GM12878 (cell line): ENCODE results near the gene TCF12. TPM values are rescaled to one million over a fixed set of nuclear protein-coding genes. Genes with fewer than 3 reads are reported as not detected.

Experiments used
- ATAC-seq: fragments of 200-7000 bp; cut with Tn5 transposase; 3 replicates; pipeline ENCODE4 v1.9.1; 2020; ENCODE audit warnings: mild to moderate bottlenecking, moderate library complexity
- BruUV-seq: library from RNA; stranded (reverse); fragments of 400-500 nt; replicated peaks from 2 replicates; lab custom pipeline; 2021; lab: Mats Ljungman, UMichigan
- CTCF ChIA-PET: fragments of 300-600 bp; sonication (Branson Sonifier 250); formaldehyde crosslinking; extraction: SDS; loops from one replicate; lab custom pipeline; 2021; ENCODE audit warnings: inconsistent platforms; lab: Yijun Ruan, JAX
- POLR2A ChIA-PET: fragments of 350-600 bp; formaldehyde crosslinking; extraction: SDS; loops from one replicate; lab custom pipeline; 2021; ENCODE audit warnings: inconsistent platforms; lab: Charles Lee
- RAD21 ChIA-PET: fragments of 300-600 bp; sonication (Branson Sonifier 250); formaldehyde crosslinking; loops from one replicate; lab custom pipeline; 2023; ENCODE audit warnings: antibody characterized with exemption; ENCODE audit not compliant: unreplicated experiment; lab: Charles Lee
- SMC1A ChIA-PET: fragments of 300-600 bp; sonication (Branson Sonifier 250); formaldehyde crosslinking; loops from one replicate; lab custom pipeline; 2023; ENCODE audit not compliant: unreplicated experiment, uncharacterized antibody; lab: Charles Lee
- DNase-seq: peaks from one replicate; pipeline ENCODE4 v3.0.0-alpha.2; 2011; ENCODE audit warnings: low read depth, low spot score
- FAIRE-seq: peaks from 3 replicates; lab custom pipeline; 2011; peaks lifted over from hg19 to GRCh38; lab: Jason Lieb, UNC
- H2AFZ ChIP-seq: 2 replicates; pipeline ENCODE4 v1.6.0; 2011; ENCODE audit warnings: low read depth, low read length, control low read depth; ENCODE audit not compliant: control insufficient read depth
- H3K27ac ChIP-seq: 2 replicates; pipeline ENCODE4 v1.5.1; 2011; ENCODE audit warnings: control low read depth; ENCODE audit not compliant: control insufficient read depth, insufficient read depth
- H3K27me3 ChIP-seq, 2 experiments: replicated peaks in 1 of 2; 2 replicates each; pipeline versions ENCODE4 v1.6.0 to v1.6.1; 2011; ENCODE audit warnings: low read length in 1 of 2; ENCODE audit not compliant: control insufficient read depth in 2 of 2, insufficient read depth in 2 of 2
- H3K36me3 ChIP-seq, 2 experiments: 2 replicates each; pipeline ENCODE4 v1.5.1; 2011; ENCODE audit warnings: low read length in 1 of 2; ENCODE audit not compliant: control insufficient read depth in 2 of 2, insufficient read depth in 2 of 2
- H3K4me1 ChIP-seq: 2 replicates; pipeline ENCODE4 v1.6.1; 2011; ENCODE audit warnings: mild to moderate bottlenecking, low read length, moderate library complexity, mixed read lengths; ENCODE audit not compliant: control insufficient read depth, insufficient read depth
- H3K4me2 ChIP-seq: 2 replicates; pipeline ENCODE4 v1.6.0; 2011; ENCODE audit warnings: control low read depth; ENCODE audit not compliant: control insufficient read depth, insufficient read depth
- H3K4me3 ChIP-seq: fragments of 200-600 bp; sonication (generic); 2 replicates; pipeline ENCODE4 v1.5.1; 2016
- H3K79me2 ChIP-seq: 2 replicates; pipeline ENCODE4 v1.6.0; 2011; ENCODE audit warnings: low read length; ENCODE audit not compliant: control insufficient read depth, insufficient read depth
- H3K9ac ChIP-seq: 2 replicates; pipeline ENCODE4 v1.8.0; 2011; ENCODE audit warnings: low read length, control low read depth, mixed read lengths; ENCODE audit not compliant: control insufficient read depth, insufficient read depth
- H3K9me3 ChIP-seq: replicated peaks from 3 replicates; pipeline ENCODE4 v1.5.1; 2011; ENCODE audit warnings: mild to moderate bottlenecking, low read length; ENCODE audit not compliant: control insufficient read depth, insufficient read depth
- H4K20me1 ChIP-seq: 2 replicates; pipeline ENCODE4 v1.6.0; 2011; ENCODE audit not compliant: control insufficient read depth, insufficient read depth
- EED ChIP-seq: sonication (generic); IDR thresholded peaks from 2 replicates; pipeline ENCODE4 v1.6.1; 2016; ENCODE audit warnings: antibody characterized with exemption, low read depth
- MTA2 ChIP-seq: fragments of 450-650 bp; IDR thresholded peaks from 2 replicates; pipeline ENCODE4 v1.6.1; 2016; ENCODE audit warnings: low read depth, mild to moderate bottlenecking, moderate library complexity
- MYC ChIP-seq: IDR thresholded peaks from 2 replicates; pipeline ENCODE4 v1.6.1; 2011; ENCODE audit warnings: mild to moderate bottlenecking, low read length, moderate library complexity, inconsistent platforms; ENCODE audit not compliant: insufficient read depth, insufficient replicate concordance, insufficient read length, severe bottlenecking
- SPI1 ChIP-seq: IDR thresholded peaks from 2 replicates; pipeline ENCODE4 v1.6.1; 2011; ENCODE audit warnings: low read depth, mild to moderate bottlenecking, low read length, moderate library complexity, borderline replicate concordance; ENCODE audit not compliant: insufficient read depth
- SREBF2 ChIP-seq: IDR thresholded peaks from 2 replicates; pipeline ENCODE4 v1.6.1; 2012; ENCODE audit warnings: mild to moderate bottlenecking, low read length
- SRF ChIP-seq, 2 experiments: IDR thresholded peaks; 2 replicates each; pipeline ENCODE4 v1.6.1; 2011; ENCODE audit warnings: low read depth in 2 of 2, low read length in 2 of 2, mild to moderate bottlenecking in 1 of 2, moderate library complexity in 1 of 2
- SUPT20H ChIP-seq: IDR thresholded peaks from 2 replicates; pipeline ENCODE4 v1.6.1; 2011; ENCODE audit warnings: low read depth, mild to moderate bottlenecking, low read length, moderate library complexity, borderline replicate concordance; ENCODE audit not compliant: control insufficient read depth
- YBX1 ChIP-seq: fragments of 450-650 bp; IDR thresholded peaks from 2 replicates; pipeline ENCODE4 v1.6.1; 2016; ENCODE audit warnings: antibody characterized with exemption
- ZBED1 ChIP-seq: IDR thresholded peaks from 2 replicates; pipeline ENCODE4 v1.6.1; 2016; ENCODE audit warnings: borderline replicate concordance
- ZNF217 ChIP-seq: fragments of 450-650 bp; IDR thresholded peaks from 2 replicates; pipeline ENCODE4 v1.6.1; 2017; ENCODE audit warnings: antibody characterized with exemption, mild to moderate bottlenecking
- WGBS: methylation state at CpG from one replicate; pipeline ENCODE4 v1.1.6; 2016; ENCODE audit warnings: low lambda C conversion rate; ENCODE audit not compliant: insufficient replicate concordance, insufficient coverage; ENCODE audit errors: missing lambda C conversion rate; 5-methylcytosine and 5-hydroxymethylcytosine counted together
- in situ Hi-C: fragments of 300-500 bp; cut with MboI; formaldehyde crosslinking; loops from 9 replicates; pipeline ENCODE4 v1.14.3; 2018; ENCODE audit warnings: mixed read lengths
- intact Hi-C: fragments of 100-400 bp; cut with micrococcal nuclease; formaldehyde crosslinking; loops from one replicate; pipeline ENCODE4 v1.14.2; 2022; ENCODE audit not compliant: unreplicated experiment
- polyA plus RNA-seq, 11 experiments: library from polyadenylated mRNA; depleted of rRNA in 4 of 11; unstranded in 6 of 11; stranded (reverse) in 5 of 11; fragments of >200 nt; fragmentation: Nextera tagmentation in 4 of 11; fragmentation: Illumina TruSeq in 1 of 11; extraction: Ambion mirVana in 4 of 11; extraction: Trizol in 1 of 11; gene quantifications; 1 replicate in 1 of 11; 2 replicates in 10 of 11; pipeline versions ENCODE4 v1.2.1 to v1.2.3, GENCODE V29; 2011 to 2016; ENCODE audit warnings: inconsistent platforms in 2 of 11, missing spikeins in 2 of 11, low read depth in 1 of 11
- total RNA-seq, 4 experiments: library from RNA; depleted of rRNA in 3 of 4; stranded (reverse); fragments of >200 nt in 3 of 4; fragmentation: Illumina TruSeq in 1 of 4; extraction: Trizol in 1 of 4; gene quantifications; 2 replicates each; pipeline versions ENCODE4 v1.2.1 to v1.2.3, GENCODE V29; 2013 to 2021
- TF ChIP-seq, protein P1 (sequence below): fragments of 450-650 bp; IDR thresholded peaks from 2 replicates; pipeline ENCODE4 v1.6.1; 2017; ENCODE audit warnings: low read depth, mild to moderate bottlenecking, moderate library complexity

TCF12 gene
- total and polyA plus RNA-seq, 10 of the 15 experiments (the other 5 are each of a cell fraction or from before 2014, with no cell fraction given): 8.2 to 70.9 (median 49.5) TPM

DNA sequence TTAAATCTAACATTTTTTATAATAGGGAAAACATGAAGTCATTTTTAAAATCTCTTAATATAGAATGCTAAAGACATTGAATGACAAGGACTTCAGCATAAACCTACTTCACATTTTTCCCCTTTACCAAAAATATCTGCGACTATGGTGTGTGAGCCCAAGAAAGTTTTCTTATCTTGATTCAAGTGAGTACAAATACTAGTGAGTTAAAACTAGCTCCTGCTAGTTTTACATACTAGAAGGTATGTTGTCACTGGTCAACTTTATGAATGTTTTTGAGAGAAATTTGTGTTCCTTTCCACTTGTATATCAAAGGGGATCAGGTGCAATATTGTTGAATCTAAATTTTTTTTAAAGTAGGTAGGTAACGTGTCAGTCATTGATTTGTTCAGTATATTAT, 305.4 kb downstream of the TCF12 start:
- H3K9me3 ChIP-seq: no peaks in the 10 kb centered on the region
- RAD21 ChIA-PET: no interaction called here
- no peak overlapping the region for H3K9ac ChIP-seq
- no peak overlapping the region for H3K4me2 ChIP-seq
- no peaks in the 10 kb centered on the region; the same call in none of the 2 replicates for H3K79me2 ChIP-seq
- H3K36me3 ChIP-seq: no peaks in the 10 kb centered on the region
- ATAC-seq: peak; percentile 27; the same call in 1 of the 3 replicates
- H4K20me1 ChIP-seq: no peaks in the 10 kb centered on the region
- peak; percentile 41 for FAIRE-seq
- peaks cover 9% of the 10 kb centered on the region; the same call in 1 of the 2 replicates for H3K4me1 ChIP-seq
- no peak overlapping the region for H3K27ac ChIP-seq
- H3K4me3 ChIP-seq: no peak overlapping the region
- TF ChIP-seq ZBED1 (no peak), EED (no peak), MYC (no peak), SRF (IDR thresholded peaks at IDR 0.05; ENCODE audit: low read depth in 2 of 2, low read length in 2 of 2) (no peak), MTA2 (no peak), SPI1 (no peak), ZNF217 (no peak), SUPT20H (no peak), SREBF2 (no peak), YBX1 (no peak)
- TF ChIP-seq, protein P1, sequence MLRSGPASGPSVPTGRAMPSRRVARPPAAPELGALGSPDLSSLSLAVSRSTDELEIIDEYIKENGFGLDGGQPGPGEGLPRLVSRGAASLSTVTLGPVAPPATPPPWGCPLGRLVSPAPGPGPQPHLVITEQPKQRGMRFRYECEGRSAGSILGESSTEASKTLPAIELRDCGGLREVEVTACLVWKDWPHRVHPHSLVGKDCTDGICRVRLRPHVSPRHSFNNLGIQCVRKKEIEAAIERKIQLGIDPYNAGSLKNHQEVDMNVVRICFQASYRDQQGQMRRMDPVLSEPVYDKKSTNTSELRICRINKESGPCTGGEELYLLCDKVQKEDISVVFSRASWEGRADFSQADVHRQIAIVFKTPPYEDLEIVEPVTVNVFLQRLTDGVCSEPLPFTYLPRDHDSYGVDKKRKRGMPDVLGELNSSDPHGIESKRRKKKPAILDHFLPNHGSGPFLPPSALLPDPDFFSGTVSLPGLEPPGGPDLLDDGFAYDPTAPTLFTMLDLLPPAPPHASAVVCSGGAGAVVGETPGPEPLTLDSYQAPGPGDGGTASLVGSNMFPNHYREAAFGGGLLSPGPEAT: no peak
- TF ChIP-seq, all 136 proteins: peak for 0
- CTCF ChIA-PET: no interaction called here
- in situ Hi-C loops (no loop called here), intact Hi-C loops (loop anchor here (5.0 to 10.0 kb wide), 2 partner anchors 78 to 209 kb away; no protein-coding TSS in a partner anchor)
- H3K27me3 ChIP-seq: no peaks in the 10 kb centered on the region
- POLR2A ChIA-PET: no interaction called here
- no peak overlapping the region for H2AFZ ChIP-seq
- WGBS: 68% methylated on average over 2 of the region's 2 CpGs
- BruUV-seq: no TSS peak
- no peak for DNase-seq
- SMC1A ChIA-PET: interaction anchor here (1.0 to 1.4 kb wide), 2 partner anchors 75 to 77 kb away, joined by 3 to 4 read pairs; no protein-coding TSS in a partner anchor
